Activated CD4-positive, alpha-beta T cell treated with anti-CD3 and anti-CD28 coated beads for 1 hour (primary cell): ENCODE data around the gene PUS7.
A peak's percentile ranks its signal among the peaks of the same experiment; 100 is the strongest.
"Not testable (repeated sequence)": the region's sequence is repeated elsewhere in the genome, so short reads cannot be mapped to it uniquely, and the experiment has no call there.

Experiments
- DNase-seq: peaks from one replicate; pipeline ENCODE4 v3.0.0-alpha.2; 2020

PUS7 gene

DNA sequence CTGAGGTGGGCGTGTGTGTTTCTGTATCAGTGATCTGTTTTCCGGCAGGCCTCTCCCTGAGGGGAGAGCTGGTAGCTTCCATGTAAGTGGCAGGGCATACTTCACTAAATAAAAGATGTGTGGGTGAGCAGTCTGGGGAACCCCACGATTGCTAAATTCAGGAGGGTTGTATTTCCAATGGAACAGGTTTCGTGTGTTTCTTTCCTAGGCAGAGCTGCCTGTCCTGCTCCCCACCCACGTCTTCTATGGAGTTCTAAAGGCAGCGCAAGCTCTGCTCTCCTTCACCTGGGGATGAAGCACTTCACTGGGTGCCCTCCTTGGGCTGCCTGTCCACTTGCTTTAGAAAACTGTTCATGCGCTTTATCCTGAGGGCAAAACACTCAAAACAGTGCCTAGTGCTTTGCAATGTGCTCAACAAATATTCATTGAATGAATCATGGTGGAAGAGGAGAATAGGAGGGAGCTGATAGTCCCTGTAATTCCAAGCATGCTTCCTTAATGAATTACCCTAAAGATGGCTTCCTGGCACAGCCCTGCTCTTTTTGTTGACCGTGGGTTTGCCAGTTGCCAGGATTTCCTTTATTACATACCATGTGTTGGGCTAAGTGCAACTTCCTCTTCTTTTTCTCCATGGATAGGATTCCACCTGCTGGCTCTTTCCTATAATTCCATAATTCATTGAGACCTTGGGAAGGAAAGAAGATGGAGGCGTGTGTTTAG lies 82.7 kb downstream of the PUS7 start:
- no peak for DNase-seq

DNA sequence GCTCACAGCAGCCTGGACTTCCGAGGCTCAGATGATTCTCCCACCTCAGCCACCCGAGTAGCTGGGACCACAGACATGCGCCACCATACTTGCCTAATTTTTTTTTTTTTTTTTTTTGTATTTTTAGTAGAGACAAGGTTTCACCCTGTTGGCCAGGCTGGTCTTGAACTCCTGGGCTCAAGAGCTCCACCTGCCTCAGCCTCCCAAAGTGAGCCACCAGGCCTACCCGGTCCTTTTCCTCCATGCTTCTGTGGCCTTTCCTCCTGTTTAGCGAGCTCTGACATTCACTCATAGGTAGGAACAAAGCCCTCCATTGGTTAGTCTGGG lies 83.3 kb downstream of the PUS7 start:
- no peak for DNase-seq

DNA sequence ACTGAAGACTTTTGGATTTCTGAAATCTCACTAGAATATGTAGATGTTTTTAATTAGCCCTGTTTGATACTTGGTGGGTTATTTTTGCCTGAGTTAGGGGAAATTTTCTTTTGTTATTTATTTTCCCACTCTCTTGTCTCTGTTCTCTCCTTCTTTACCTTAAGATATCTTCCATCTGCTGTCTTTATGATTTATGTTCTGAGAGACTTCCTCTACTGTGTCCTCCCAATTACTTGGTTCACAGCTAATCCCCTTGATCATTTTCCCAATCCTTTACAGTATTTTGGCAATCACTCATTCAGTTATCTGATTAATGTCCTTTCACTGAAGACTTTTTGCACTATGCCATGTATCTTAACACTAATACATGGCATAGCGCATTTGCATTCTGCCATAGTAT lies 83.8 kb downstream of the PUS7 start:
- DNase-seq, result no peak

DNA sequence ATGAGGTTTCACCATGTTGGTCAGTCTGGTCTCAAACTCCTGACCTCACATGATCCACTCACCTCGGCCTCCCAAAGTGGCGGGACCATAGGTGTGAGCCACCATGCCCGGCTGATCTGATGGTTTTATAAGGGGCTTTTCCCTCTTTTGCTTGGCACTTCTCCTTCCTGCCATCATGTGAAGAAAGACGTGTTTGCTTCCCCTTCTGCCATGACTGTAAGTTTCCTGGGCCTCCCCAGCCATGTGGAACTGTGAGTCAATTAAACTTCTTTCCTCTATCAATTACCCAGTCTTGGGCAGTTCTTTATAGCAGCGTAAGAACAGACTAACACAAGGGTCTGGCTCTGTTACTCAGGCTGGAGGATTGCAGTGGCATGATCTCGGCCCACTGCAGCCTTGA lies 84.7 kb downstream of the PUS7 start:
- not testable (repeated sequence) for DNase-seq

DNA sequence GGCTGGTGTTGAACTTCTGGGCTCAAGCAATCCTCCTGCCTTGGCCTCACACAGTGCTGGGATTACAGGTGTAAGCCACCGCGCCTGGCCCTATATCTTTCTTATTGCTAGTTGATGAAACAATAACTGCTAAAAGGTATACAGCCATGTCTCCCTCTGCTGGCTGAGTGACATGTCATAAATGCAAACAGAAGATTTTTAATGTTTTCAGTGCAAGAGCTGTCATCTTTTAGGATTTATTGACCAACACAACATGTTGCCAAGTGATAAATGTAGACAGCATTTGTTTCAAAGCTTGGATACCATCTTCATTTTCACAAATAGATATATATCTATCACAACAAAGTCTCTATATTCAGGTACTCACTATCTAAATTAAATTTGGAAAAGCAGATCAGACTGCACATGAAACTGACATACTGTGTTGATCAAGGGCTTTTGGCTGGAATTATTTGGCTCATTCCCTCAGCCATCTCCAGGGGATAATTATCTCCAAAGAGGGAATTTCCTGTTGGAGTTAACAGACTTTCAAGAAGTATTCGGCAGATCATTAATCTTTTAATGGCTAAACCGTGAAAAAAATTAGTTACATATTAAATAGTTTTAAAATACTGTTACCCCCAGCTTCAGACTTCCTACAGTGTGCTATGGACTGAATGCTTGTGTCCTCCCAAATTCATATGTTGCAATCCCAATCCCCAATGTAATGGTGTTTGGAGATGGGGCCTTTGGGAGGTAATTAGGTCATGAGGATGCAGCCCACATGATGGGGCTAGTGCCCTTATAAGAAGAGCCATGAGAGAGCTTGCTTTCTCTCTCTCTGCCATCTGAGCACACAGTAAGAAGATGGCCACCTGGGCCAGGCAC lies 92.1 kb downstream of the PUS7 start:
- DNase-seq, result peak; percentile 26

DNA sequence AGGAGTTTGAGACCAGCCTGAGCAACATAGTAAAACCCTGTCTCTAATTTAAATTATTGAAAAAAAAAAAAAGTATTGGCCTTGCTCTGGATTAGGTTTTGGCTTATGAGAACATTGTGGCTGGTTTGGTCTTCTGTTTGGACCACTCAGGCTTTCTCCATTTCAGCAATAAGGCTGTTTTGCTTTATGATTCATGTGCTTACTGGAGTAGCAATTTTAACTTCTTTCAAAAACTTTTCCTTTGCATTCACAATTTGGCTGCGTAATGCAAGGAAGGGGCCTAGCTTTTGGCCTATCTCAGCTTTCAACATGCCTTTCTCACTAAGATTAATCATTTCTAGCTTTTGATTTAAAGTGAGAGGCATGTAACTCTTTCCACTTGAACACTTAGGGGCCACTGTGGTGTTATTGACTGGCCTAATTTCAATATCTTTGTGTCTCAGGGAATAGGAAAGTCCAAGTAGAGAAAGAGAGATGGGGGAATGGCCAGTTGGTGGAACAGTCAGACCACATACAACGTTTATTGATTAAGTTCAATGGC lies 95.4 kb downstream of the PUS7 start:
- no peak for DNase-seq

DNA sequence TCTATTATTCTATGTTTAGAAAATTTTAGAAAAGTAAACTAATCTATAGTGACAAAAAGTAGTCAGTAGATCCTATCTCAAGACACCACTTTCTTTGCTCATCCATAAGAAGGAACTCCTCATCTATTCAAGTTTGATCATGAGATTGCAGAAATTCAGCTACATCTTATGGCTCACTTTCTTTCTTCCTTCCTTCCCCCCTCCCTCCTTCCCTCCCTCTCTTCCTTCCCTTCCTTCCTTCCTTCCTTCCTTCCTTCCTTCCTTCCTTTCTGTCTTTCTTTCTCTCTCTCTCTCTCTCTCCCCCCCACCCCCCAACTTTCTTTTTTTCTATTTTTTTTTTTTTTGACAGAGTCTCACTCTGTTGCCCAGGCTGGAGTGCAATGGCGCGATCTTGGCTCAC lies 98.1 kb downstream of the PUS7 start:
- no peak for DNase-seq

DNA sequence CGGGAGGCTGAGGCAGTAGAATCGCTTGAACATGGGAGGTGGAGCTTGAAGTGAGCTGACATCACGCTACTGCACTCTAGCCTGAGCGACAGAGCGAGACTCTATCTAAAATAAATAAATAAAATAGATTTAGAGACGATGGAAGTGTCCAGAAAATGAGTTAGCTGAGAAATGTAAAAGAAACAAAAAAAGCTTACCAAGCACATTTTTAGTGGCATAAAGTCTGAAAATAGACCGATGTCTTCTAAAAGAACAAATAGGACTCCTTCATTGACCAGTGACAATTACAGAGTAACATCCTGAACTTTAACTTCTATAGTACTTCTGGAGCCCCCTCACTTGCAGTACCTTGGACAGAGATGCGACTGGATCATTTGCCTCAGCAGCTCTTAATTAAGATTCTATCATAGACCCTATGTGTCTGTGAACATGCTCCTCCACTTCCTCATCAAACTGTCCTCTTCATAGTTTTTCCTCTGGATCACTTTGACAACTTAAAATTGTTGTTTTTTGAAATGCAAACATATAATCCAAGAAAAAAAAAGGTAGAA lies 108.1 kb downstream of the PUS7 start:
- DNase-seq, result no peak

DNA sequence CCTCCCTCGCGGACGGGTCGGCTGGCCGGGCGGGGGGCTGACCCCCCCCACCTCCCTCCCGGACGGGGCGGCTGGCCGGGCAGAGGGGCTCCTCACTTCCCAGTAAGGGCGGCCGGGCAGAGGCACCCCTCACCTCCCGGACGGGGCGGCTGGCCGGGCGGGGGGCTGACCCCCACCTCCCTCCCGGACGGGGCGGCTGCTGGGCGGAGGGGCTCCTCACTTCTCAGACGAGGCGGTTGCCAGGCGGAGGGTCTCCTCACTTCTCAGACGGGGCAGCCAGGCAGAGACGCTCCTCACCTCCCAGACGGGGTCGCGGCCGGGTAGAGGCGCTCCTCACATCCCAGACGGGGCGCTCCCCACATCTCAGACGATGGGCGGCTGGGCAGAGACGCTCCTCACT lies 111.3 kb downstream of the PUS7 start:
- DNase-seq, result not testable (repeated sequence)

DNA sequence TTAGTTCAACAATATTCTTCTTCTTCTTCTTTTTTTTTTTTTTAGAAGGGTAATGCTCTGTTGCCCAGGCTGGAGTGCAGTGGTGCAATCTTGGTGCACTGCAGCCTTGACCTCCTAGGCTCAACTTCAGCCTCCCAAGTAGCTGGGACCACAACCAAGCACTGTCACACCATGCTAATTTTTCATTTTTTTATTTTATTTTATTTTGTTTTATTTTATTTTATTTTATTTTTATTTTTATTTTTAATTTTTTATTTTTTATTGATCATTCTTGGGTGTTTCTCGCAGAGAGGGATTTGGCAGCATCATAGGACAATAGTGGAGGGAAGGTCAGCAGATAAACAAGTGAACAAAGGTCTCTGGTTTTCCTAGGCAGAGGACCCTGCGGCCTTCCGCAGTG lies 112.3 kb downstream of the PUS7 start:
- not testable (repeated sequence) for DNase-seq

DNA sequence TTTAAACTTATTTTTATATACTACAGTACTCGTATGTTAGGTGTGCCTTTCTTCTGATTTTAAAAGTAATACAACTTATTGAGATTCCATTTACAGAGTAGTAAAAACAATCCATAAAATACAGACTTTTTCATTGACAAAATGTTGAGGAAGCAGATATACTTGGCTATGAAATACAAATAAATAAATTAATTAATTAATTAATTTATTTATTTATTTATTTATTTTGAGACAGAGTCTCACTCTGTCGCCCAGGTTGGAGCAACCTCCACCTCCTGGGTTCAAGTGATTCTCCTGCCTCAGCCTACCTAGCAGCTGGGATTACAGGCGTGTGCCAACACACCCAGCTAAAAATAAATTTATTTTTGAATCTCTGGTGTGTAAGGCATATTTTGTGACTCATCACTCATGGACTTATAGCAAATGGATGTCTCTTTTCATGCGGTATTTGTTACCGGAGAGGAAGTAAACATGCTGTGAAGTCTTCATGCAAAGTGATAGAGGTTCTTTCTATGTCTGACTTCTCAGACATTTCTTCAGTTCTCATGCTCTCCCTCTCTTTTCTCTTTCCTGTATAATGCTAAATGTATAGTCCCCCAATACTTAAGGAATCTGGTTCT lies 113.2 kb downstream of the PUS7 start:
- no peak for DNase-seq
